ENCODE data around the gene HLA-DRB5.

- no peak for TF ChIP-seq EZH2 (IDR thresholded peaks at IDR 0.05; ENCODE audit: insufficient read depth, poor library complexity, severe bottlenecking)
- no peak for TF ChIP-seq EZH2phosphoT487 (IDR thresholded peaks at IDR 0.05; ENCODE audit: insufficient read depth, low read depth)
Measured at GRCh38 chr6:32519910-32520258, 10.2 kb downstream of the HLA-DRB5 start.
